Left hindlimb (tissue), 1 donor: ENCODE data around the gene ST8SIA6.
A peak's percentile ranks its signal among the peaks of the same experiment; 100 is the strongest.
"Not testable (repeated sequence)": the region's sequence is repeated elsewhere in the genome, so short reads cannot be mapped to it uniquely, and the experiment has no call there.

Experiments used
- DNase-seq: peaks from one replicate; pipeline ENCODE4 v3.0.0-alpha.2; 2018

ST8SIA6 gene

DNA sequence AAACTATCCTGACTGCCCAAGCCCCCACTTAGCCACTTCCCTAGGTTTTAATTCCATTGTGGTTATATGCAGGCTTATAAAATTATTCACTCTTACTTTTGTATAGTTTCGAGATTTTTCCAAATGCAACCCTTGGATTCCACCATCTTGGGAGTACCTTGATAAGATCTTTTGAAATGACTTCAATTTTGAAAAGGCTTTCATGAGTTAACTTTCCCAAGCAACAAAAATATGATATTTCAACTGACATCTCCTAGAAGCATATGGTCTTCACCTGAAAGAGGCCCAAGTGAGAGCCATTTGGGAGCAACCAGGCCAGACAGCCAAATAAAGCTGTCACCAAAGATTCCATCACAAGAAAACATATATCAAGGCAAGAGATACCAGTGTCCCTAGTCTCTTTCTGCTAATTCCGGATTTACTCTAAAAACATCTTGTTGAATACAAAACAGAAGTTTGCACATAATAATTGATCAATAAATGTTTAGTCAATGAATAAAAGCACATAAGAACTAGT is 1.7 kb upstream of the ST8SIA6 start:
- DNase-seq, result no peak

- no peak for DNase-seq
These were observed 673 bp upstream of the ST8SIA6 start for GRCh38 chr10:17455015-17455520.

DNA sequence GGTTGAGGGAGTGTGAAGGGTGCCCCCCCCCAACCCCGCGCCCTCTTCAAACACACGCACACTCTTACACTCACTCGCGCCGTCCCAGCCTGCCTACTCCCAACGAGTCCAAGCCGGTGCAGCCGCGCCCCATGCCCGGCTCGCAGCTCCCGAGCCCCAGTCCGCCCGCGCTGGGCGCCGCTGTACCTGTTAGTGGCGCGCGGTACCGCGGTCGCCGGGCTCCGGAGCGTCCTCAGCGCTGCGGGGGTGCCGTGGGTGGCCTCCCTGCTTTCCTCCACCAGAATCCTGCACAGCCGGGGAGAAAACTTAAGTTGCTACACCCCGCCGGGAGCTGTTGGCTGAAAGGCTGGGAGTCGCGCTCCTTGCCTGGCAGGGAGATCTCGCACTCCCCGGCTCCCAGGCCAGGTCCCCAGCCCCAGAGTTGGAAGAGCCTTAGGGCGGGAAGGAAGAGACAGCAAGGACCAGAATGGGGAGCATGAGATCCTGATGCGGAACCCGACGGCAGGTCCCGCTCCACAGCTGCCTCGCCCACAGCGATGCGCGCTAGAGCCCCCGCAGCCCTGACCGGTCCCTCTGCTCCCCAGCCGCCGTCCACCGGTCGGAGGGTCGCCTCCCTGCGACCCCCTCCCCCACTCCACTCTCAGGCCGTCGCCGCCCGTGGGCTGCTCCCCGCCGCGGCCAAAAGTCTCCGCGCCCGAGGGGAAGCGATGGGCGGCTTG is 863 bp downstream of the ST8SIA6 start:
- peak; percentile 39 for DNase-seq

DNA sequence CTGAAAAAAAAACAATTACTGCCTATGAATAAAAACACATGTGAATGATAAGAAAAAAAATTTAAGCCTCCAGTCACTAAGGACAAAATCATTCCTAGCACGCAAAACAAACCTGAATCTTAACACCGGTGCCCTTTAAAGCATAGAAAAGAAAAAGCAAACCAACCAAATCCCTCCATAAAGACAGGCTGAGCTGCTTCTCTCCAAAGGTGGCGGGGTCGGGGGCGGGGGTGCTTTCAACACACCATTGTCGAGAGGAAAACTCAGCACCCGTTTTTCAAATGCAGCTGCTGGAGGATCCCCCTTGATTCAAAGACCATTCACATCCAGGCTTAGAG is 1.4 kb downstream of the ST8SIA6 start:
- DNase-seq, result no peak

- DNase-seq, result no peak
These were observed 2.1 kb downstream of the ST8SIA6 start for GRCh38 chr10:17452060-17452841.

DNA sequence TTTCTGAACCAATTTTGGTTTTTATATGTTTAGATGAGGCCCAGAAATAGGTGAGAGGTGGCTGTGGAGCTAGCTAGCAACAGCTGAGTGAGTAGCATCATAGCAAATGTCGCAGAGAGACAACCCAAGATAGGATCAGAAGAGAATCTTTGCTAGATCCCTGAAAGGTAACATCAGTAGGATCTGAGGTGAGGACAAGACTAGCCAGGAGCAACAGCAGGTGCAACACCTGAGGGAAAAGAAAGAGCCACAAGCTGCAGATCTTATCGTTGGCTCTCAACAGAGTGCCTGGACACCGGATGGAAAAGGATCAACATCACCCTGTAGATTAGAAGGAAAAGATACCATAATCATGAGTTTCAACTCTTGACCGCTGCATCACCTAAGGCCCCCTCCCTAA is 4.4 kb downstream of the ST8SIA6 start:
- no peak for DNase-seq

- DNase-seq, result no peak
These were observed 8.9 kb downstream of the ST8SIA6 start for GRCh38 chr10:17445400-17445998.

GRCh38 chr10:17444388-17444714 is 10.0 kb downstream of the ST8SIA6 start:
- no peak for DNase-seq

DNA sequence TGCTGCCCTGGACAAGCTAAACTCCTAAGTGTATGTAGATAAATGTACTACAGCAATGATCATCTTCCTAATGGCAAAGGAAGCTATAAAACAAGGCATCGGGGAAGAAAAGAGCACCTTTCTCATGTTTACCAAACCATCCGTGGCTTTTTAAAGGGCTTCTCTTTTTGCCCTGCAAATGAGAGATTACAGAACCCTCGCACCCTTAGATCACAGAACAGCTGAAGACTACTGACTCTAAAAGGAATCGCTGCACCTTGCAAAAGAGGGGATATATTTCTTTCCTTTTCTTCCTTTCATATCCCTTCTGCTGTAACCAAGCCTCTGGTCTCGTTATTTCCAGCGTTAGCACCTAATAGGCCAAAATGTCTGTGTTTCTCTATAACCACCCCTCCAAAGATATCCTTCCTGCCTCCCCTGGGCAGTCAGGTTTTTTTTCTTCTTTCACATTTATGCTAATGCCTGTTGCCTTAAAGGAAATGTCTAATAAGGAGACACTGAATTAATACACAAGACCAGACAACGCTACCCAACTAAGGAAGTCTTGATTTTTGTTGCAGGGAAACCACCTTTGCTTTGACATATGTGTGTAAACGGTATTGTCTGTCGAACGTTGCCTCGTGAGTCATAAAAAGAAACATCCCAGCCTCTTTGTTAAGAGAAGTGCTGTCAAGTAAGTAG is 10.5 kb downstream of the ST8SIA6 start:
- DNase-seq, result no peak

- DNase-seq, result no peak
These were observed 15.8 kb downstream of the ST8SIA6 start for GRCh38 chr10:17438583-17438982.

GRCh38 chr10:17436578-17436977 is 17.8 kb downstream of the ST8SIA6 start:
- not testable (repeated sequence) for DNase-seq

DNA sequence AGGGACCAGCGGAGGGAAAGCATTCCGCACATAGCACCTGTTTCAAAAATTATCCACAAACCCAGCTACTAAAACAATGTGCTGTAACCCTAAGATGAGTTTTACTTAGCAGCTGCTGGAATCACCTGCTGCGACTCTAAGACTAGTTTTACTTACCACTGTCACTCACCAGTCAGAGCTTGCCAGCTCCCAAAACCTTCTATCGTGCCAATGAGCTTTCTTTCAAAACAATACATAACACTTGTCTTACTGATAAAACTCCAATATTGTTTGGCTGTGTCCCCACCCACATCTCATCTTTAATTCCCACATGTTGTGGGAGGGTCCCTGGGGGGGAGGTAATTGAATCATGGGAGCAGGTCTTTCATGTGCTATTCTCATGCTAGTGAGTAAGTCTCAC is 18.4 kb downstream of the ST8SIA6 start:
- DNase-seq, result no peak

DNA sequence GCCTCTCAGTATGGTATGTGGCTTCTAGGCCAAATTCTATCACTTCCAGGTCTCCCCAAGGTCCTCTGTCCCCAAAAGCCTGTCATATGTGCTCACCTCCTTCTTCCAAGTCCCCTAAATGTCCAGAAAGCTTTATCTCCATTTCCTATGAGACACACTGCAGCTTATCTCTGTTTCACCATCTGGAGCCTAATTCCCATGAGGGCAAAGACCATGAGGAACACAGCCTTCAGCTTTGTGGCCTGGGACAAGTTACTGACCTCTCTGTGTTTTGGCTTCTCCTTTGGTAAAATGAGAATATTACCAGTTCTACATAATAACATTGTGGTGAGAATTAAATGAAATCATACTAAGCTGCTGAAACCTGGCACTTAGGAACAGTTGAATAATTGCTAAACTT is 19.2 kb downstream of the ST8SIA6 start:
- DNase-seq, result no peak

GRCh38 chr10:17432723-17433122 is 21.7 kb downstream of the ST8SIA6 start:
- DNase-seq, result no peak

- DNase-seq, result no peak
These were observed 22.5 kb downstream of the ST8SIA6 start for GRCh38 chr10:17431871-17432311.

- peak; percentile 78 for DNase-seq
These were observed 23.6 kb downstream of the ST8SIA6 start for GRCh38 chr10:17430647-17431355.

DNA sequence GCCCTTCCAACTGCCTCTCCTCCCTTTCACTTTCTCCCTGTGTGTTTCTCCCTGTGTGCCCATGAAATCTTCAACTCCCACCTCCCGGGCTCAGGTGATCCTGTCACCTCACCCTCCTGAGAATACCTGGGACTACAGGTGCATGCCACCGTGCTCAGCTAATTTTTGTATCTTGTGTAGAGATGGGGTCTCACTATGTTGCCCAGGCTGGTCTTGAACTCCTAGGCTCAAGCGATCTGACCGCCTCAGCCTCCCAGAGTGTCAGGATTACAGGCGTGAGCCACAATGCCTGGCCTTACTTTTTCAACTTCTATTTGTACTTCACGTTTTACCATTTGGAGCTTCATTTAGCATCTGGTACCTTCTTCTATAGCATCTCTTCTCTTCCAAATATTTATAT is 24.9 kb downstream of the ST8SIA6 start:
- DNase-seq, result no peak

DNA sequence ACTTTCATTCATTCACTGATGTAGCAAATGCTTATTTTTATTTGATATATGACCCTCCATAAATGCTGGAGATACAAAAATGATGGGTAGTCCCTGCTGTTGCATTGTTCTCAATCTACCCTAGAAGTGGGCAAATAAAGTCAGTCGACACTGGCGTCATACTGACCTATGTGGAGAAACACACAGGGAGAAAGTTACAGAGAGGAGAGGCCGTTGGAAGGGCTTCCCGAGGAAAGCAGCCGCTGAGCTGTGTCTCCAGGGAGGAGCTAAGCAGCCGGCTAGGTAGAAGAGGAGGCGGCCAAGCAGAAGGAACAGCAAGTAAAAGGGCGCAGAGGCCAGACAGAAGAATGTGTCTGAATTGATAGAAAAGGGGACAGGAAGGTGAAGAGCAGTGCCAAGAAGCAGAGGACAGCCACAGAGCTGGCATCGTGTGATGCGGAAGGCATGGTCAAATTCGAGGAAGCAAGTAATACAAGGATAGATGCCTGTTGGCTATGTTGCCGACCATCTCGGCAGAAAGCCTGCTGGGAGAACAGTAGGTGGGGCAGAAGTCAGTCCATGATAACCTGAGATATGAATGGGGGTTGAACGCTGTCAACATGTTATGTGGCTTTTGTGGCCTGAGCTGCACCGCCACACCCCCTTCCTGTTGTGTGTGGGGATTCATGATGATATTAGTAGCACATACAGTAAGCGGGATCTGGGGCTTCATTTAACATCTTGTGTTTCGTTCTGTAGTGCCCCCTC is 25.9 kb downstream of the ST8SIA6 start:
- no peak for DNase-seq

DNA sequence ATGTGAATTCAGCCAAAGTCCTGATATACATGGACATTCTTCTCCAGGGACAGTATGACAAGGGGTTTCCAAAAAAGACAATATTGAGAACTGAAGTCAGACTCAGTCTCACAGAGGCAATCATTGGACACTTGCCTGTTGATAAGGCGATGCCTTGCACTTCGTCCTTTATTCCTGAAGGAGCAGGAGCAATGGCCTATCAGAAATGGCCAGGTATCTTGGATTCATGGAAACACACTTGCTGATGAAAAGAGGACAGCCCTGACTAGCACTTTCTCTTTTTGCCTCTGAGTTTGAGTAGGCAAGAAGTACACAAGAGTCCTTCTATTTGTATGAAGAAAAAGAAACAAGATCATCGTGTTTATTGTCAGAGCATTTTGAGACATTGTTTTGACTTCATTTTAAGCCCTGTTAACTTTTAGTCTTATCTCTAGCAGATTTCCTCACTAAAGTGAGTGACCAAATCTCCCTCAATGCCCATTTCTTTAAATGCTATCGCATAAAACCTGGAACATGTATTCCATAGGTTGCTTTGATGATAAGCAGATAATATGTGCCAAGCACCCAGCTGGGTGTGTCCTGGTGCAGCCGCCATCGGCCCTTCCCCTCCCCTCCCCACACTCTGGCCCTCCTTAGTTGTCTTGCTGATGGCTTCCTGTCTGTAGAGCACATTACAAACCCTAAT is 26.6 kb downstream of the ST8SIA6 start:
- no peak for DNase-seq

GRCh38 chr10:17427201-17427600 is 27.2 kb downstream of the ST8SIA6 start:
- no peak for DNase-seq

- no peak for DNase-seq
These were observed 28.1 kb downstream of the ST8SIA6 start for GRCh38 chr10:17426263-17426750.
